IPS-20b (cell line): Measurements from ENCODE around the gene EARS2.
"Not testable (repeated sequence)": the region's sequence is repeated elsewhere in the genome, so short reads cannot be mapped to it uniquely, and the experiment has no call there.

Experiments
- H3K27ac ChIP-seq: one replicate; pipeline ENCODE4 v1.5.1; 2013; ENCODE audit warnings: low read length
- H3K27me3 ChIP-seq: 2 replicates; pipeline ENCODE4 v1.6.1; 2013; ENCODE audit warnings: mild to moderate bottlenecking, low read length, inconsistent platforms; ENCODE audit not compliant: insufficient read depth
- H3K36me3 ChIP-seq: 2 replicates; pipeline ENCODE4 v1.6.1; 2013; ENCODE audit warnings: low read depth, mild to moderate bottlenecking, inconsistent platforms, low read length, moderate library complexity; ENCODE audit not compliant: insufficient read depth
- H3K4me1 ChIP-seq: 2 replicates; pipeline ENCODE4 v1.6.1; 2013; ENCODE audit warnings: mild to moderate bottlenecking, control low read depth, inconsistent platforms, low read length, moderate library complexity; ENCODE audit not compliant: insufficient read depth
- H3K4me3 ChIP-seq: 2 replicates; pipeline ENCODE4 v1.5.1; 2013; ENCODE audit warnings: mild to moderate bottlenecking, low read length, inconsistent platforms
- H3K9ac ChIP-seq: 2 replicates; pipeline ENCODE4 v1.6.1; 2013; ENCODE audit warnings: low read depth, mild to moderate bottlenecking, inconsistent platforms, low read length, moderate library complexity
- H3K9me3 ChIP-seq: 2 replicates; pipeline ENCODE4 v1.6.1; 2013; ENCODE audit warnings: mild to moderate bottlenecking, low read depth, low read length, inconsistent platforms; ENCODE audit not compliant: insufficient read depth

The EARS2 gene

GRCh38 chr16:23556881-23557778 lies at the start of gene EARS2, which contains the start of gene UBFD1:
Gene EARS2, minus strand, starts transcription at chr16:23557350. Its CDS starts 7 bp downstream, at chr16:23557343.
Gene UBFD1, plus strand, starts transcription at chr16:23557727. Its CDS starts 16 bp downstream, at chr16:23557743.
- H3K4me3 ChIP-seq = peak within 1 kb of the TSS; percentile 92
- H3K36me3 ChIP-seq = peaks cover 55% of the 10 kb centered on the region
- no peaks in the 10 kb centered on the region for H3K4me1 ChIP-seq
- H3K27me3 ChIP-seq = no peaks in the 10 kb centered on the region
- H3K27ac ChIP-seq = peak within 1 kb of the TSS; percentile 44
- peak within 1 kb of the TSS; percentile 84 for H3K9ac ChIP-seq
- no peaks in the 10 kb centered on the region for H3K9me3 ChIP-seq

- H3K4me1 ChIP-seq = peaks cover 17% of the 10 kb centered on the region
- 0 out of 2 replicates have a peak overlapping the region, but pooled peaks have one; percentile 52 for H3K9ac ChIP-seq
- H3K4me3 ChIP-seq = 0 out of 2 replicates have a peak overlapping the region, but pooled peaks have one; percentile 35
- H3K9me3 ChIP-seq = no peaks in the 10 kb centered on the region
- H3K27ac ChIP-seq = no peak overlapping the region
- peaks cover 27% of the 10 kb centered on the region for H3K36me3 ChIP-seq
- H3K27me3 ChIP-seq = no peaks in the 10 kb centered on the region
Measured at GRCh38 chr16:23597003-23597756, 40.0 kb upstream of the EARS2 start.

- H3K9me3 ChIP-seq = no peaks in the 10 kb centered on the region
- H3K4me1 ChIP-seq = peaks cover 17% of the 10 kb centered on the region
- peaks cover 28% of the 10 kb centered on the region for H3K36me3 ChIP-seq
- peak within 1 kb of the TSS; percentile 72 for H3K27ac ChIP-seq
- no peaks in the 10 kb centered on the region for H3K27me3 ChIP-seq
- H3K9ac ChIP-seq = peak within 1 kb of the TSS; percentile 97
- peak within 1 kb of the TSS; percentile 99 for H3K4me3 ChIP-seq
Measured at GRCh38 chr16:23595951-23596720, 39.0 kb upstream of the EARS2 start, which contains the start of gene NDUFAB1. Gene NDUFAB1, minus strand, starts transcription at chr16:23596316. Its CDS starts 26 bp downstream, at chr16:23596290.

DNA sequence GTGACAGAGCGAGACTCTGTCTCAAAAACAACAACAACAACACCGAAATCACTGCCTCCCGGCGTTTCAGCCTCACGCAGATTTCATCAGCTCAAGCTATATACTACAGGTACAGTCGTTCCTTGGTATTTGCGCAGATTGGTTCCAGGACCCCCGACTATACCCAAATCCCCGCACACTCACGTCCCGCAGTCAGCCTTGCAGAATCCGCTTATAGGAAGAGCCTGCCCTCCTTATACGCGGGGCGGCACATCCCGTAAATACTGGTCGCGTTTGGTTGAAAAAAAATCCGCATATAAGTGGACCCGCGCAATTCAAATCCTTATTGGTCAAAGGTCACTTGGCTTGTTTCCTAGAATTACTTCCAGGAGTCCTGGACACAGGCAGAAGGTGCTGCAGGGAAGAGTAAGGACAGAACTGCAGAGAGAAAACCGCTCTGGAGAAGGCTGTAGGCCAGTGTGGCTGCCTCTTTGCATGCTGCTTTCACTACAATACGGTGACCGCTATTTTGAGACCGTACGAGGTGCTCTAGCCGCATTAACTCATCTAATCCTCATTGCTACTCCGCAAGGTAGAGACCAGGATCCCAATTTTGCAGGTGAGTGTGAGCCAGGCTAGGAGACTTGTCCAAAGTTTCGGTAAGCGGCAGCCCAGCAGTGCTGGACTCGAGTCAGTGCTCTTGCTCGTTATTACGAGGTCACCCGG lies 38.2 kb upstream of the EARS2 start:
- peak overlapping the region; percentile 99 for H3K4me3 ChIP-seq
- peak overlapping the region; percentile 72 for H3K27ac ChIP-seq
- peaks cover 13% of the 10 kb centered on the region for H3K4me1 ChIP-seq
- H3K9me3 ChIP-seq = no peaks in the 10 kb centered on the region
- peak overlapping the region; percentile 97 for H3K9ac ChIP-seq
- peaks cover 34% of the 10 kb centered on the region for H3K36me3 ChIP-seq
- no peaks in the 10 kb centered on the region for H3K27me3 ChIP-seq

DNA sequence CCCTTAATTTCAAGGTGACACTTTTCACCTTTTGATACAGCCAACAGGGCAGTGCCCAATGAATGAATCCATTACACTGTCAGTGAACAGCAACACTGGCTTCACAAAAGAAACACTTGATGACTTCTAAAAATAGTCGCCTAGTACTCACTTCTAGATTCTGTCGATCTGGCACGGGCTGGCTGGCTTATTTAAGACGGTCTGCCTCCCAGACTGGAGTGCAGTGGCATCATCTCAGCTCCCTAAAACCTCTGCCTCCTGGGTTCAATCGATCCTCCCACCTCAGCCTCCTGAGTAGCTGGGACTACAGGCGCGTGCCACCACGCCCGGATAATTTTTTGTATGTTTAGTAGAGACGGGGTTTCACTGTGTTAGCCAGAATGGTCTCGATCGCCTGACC lies 37.0 kb upstream of the EARS2 start:
- no peaks in the 10 kb centered on the region for H3K9me3 ChIP-seq

GRCh38 chr16:23590181-23590580 lies 33.0 kb upstream of the EARS2 start:
- Histone ChIP-seq H3K36me3 (peaks cover 83% of the 10 kb centered on the region), H3K4me1 (no peaks in the 10 kb centered on the region)

More for the DNA sequence above, 37.0 kb upstream of the EARS2 start:
- H3K4me3 ChIP-seq = no peak overlapping the region
- peaks cover 10% of the 10 kb centered on the region for H3K4me1 ChIP-seq
- no peak overlapping the region for H3K27ac ChIP-seq
- H3K9ac ChIP-seq = no peak overlapping the region
- H3K27me3 ChIP-seq = no peaks in the 10 kb centered on the region
- H3K36me3 ChIP-seq = peaks cover 47% of the 10 kb centered on the region

DNA sequence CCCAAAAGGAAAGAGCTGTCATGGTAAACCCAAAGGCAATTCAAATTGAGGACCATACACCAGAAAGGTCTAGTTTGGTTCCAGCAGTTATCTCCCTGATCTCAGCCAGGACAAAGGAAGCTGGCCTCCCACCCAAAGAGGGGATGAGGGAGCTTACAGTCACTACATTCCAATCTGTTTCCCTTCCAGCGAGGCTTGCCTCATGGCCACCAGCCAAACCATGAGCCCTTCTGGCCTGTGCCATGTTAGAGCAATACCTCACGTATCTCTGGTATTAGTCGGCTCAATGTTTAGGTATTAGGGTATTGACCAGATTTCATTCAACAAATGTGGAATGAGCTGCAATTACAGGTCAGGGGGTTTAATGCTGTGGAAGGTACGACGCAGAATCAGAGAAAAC lies 30.6 kb upstream of the EARS2 start:
- H3K9me3 ChIP-seq = no peaks in the 10 kb centered on the region
- no peaks in the 10 kb centered on the region for H3K4me1 ChIP-seq
- no peak overlapping the region for H3K9ac ChIP-seq
- no peak overlapping the region for H3K4me3 ChIP-seq
- no peak overlapping the region for H3K27ac ChIP-seq
- H3K27me3 ChIP-seq = no peaks in the 10 kb centered on the region
- H3K36me3 ChIP-seq = peaks cover 83% of the 10 kb centered on the region

More at GRCh38 chr16:23590181-23590580, 33.0 kb upstream of the EARS2 start:
- no peaks in the 10 kb centered on the region for H3K9me3 ChIP-seq
- no peak overlapping the region for H3K4me3 ChIP-seq
- H3K9ac ChIP-seq = no peak overlapping the region
- no peak overlapping the region for H3K27ac ChIP-seq
- H3K27me3 ChIP-seq = no peaks in the 10 kb centered on the region

DNA sequence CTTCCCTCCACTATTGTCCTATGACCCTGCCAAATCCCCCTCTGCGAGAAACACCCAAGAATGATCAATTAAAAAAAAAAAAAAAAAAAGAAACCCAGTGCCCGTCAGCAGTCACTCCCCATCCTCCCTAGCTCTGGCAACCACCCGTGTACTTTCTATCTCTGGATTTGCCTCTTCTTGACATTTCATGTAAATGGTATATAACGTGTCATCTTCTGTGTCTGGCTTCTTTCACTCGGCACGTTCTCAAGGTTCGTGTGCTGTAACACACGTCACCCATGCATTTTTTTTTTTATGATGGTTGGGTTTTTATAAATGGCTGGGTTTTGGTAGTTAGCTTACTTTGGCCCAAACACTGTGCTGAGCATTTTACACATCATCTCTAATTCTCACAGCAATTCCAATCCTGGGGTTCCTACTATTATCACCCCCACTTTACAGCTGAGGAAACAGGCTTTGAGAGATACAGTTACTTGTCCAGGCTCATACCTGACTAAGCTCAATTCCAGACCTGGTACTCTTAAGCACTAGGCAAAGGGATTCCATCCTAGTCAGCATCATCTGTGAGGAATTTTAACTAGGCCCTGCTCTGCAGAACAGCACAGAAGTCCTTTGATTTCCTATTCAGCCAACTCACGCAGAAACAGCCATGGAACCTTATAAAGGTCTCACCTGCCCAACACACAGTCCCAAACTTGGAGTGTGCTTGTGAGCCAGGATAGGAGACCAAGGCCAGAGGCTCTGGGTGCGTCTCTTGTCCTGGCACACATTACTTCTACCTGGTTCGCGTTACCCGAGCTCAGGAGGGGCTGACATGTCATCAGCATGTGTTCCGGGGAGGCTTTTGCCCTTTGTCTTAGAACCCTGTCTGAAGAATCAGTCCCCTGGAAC lies 27.3 kb upstream of the EARS2 start:
- Histone ChIP-seq H3K4me1 (no peaks in the 10 kb centered on the region), H3K36me3 (peaks cover 81% of the 10 kb centered on the region), H3K27me3 (no peaks in the 10 kb centered on the region), H3K9ac (no peak overlapping the region), H3K4me3 (no peak overlapping the region), H3K27ac (no peak overlapping the region), H3K9me3 (no peaks in the 10 kb centered on the region)

- not testable (repeated sequence) for H3K27me3 ChIP-seq, H3K4me3 ChIP-seq, H3K4me1 ChIP-seq, H3K27ac ChIP-seq, H3K9me3 ChIP-seq, H3K9ac ChIP-seq
- H3K36me3 ChIP-seq = peaks cover 79% of the 10 kb centered on the region
Measured at GRCh38 chr16:23583271-23583670, 26.1 kb upstream of the EARS2 start.

DNA sequence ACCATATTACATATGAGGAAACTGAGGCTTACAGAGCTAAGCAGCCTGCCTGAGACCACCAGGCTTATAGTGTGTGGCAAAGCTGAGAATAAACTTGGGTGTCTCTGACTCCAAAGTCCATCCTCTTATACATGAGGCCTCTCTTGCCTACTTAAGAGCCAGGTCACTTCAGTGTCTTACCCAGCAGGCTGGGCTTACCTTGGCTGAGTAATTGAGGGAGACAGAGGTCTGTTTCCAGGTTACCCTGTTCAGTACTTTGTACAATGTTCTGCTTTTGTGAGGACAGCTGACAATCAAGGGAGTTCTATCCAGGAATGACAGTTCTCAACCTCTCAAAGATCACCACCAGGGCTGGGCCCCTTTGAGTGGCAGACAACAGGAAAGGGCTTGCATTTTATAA lies 24.6 kb upstream of the EARS2 start:
- no peak overlapping the region for H3K9ac ChIP-seq
- H3K27ac ChIP-seq = no peak overlapping the region
- H3K4me3 ChIP-seq = no peak overlapping the region
- no peaks in the 10 kb centered on the region for H3K9me3 ChIP-seq
- H3K4me1 ChIP-seq = no peaks in the 10 kb centered on the region
- H3K36me3 ChIP-seq = peaks cover 70% of the 10 kb centered on the region
- no peaks in the 10 kb centered on the region for H3K27me3 ChIP-seq
